Left ventricle myocardium inferior (tissue), 1 donor: ENCODE data around the gene ZMIZ1. TPM values are rescaled to one million over a fixed set of nuclear protein-coding genes. Genes with fewer than 3 reads are reported as not detected.

Experiments used
- DNase-seq: peaks from one replicate; pipeline ENCODE4 v3.0.0-alpha.2; 2020
- H3K27ac ChIP-seq: fragments of 200-600 bp; replicated peaks from 2 replicates; pipeline ENCODE4 v1.8.0; 2021
- H3K27me3 ChIP-seq: fragments of 200-600 bp; 2 replicates; pipeline ENCODE4 v1.8.0; 2021; ENCODE audit warnings: low read depth
- H3K36me3 ChIP-seq: fragments of 200-600 bp; 2 replicates; pipeline ENCODE4 v1.8.0; 2021
- H3K4me1 ChIP-seq: fragments of 200-600 bp; 2 replicates; pipeline ENCODE4 v1.8.0; 2021
- H3K4me3 ChIP-seq: fragments of 200-600 bp; 2 replicates; pipeline ENCODE4 v1.8.0; 2021; ENCODE audit warnings: mild to moderate bottlenecking, moderate library complexity
- H3K9me3 ChIP-seq: fragments of 200-600 bp; replicated peaks from 2 replicates; pipeline ENCODE4 v1.8.0; 2021
- CTCF ChIP-seq: fragments of 200-600 bp; IDR thresholded peaks from 2 replicates; pipeline ENCODE4 v1.8.0; 2021; ENCODE audit warnings: antibody characterized with exemption, mild to moderate bottlenecking, borderline replicate concordance
- intact Hi-C: fragments of 100-400 bp; cut with micrococcal nuclease; formaldehyde crosslinking; loops from one replicate; pipeline ENCODE4 v1.11.0; 2022
- total RNA-seq: library from RNA; stranded (reverse); fragmentation: NEBNext Ultra II Directional; extraction: Animal tissue kit (Norgen Biotek cat#: 25700); gene quantifications from one replicate; pipeline ENCODE4 v1.2.1, GENCODE V29; 2021
- donor health status: DM: no; HTN: yes; CAD: no; lungs with severe emphysema.

Gene ZMIZ1
- total RNA-seq, 1 donor from 2014 or later: 55.9 TPM

GRCh38 chr10:79326361-79327089 lies 257.8 kb downstream of the ZMIZ1 start:
- Histone ChIP-seq H3K4me3 (no peak overlapping the region), H3K36me3 (no peaks in the 10 kb centered on the region), H3K27ac (no peak overlapping the region), H3K4me1 (no peaks in the 10 kb centered on the region), H3K27me3 (no peaks in the 10 kb centered on the region), H3K9me3 (no peaks in the 10 kb centered on the region)
- intact Hi-C loops: no loop called here
- TF ChIP-seq CTCF: no peak
- no peak for DNase-seq

GRCh38 chr10:79327090-79327457 lies 258.3 kb downstream of the ZMIZ1 start:
- TF ChIP-seq CTCF: no peak
- no peak overlapping the region for H3K4me3 ChIP-seq
- no peaks in the 10 kb centered on the region for H3K27me3 ChIP-seq
- H3K36me3 ChIP-seq: no peaks in the 10 kb centered on the region
- no peak overlapping the region for H3K27ac ChIP-seq
- no peaks in the 10 kb centered on the region for H3K9me3 ChIP-seq
- no peaks in the 10 kb centered on the region for H3K4me1 ChIP-seq
- DNase-seq: no peak
- intact Hi-C loops: no loop called here

GRCh38 chr10:79328147-79328701 lies 259.5 kb downstream of the ZMIZ1 start:
- no peak for DNase-seq

GRCh38 chr10:79328737-79329504 lies 260.2 kb downstream of the ZMIZ1 start:
- no peak for DNase-seq
- Histone ChIP-seq H3K27ac (no peak overlapping the region), H3K27me3 (no peaks in the 10 kb centered on the region), H3K4me1 (no peaks in the 10 kb centered on the region), H3K4me3 (no peak overlapping the region), H3K36me3 (no peaks in the 10 kb centered on the region), H3K9me3 (peaks cover 3% of the 10 kb centered on the region)
- no peak for TF ChIP-seq CTCF
- intact Hi-C loops: no loop called here

More at GRCh38 chr10:79328147-79328701, 259.5 kb downstream of the ZMIZ1 start:
- Histone ChIP-seq H3K4me1 (no peaks in the 10 kb centered on the region), H3K27me3 (no peaks in the 10 kb centered on the region), H3K9me3 (peaks cover 3% of the 10 kb centered on the region), H3K27ac (no peak overlapping the region), H3K4me3 (no peak overlapping the region), H3K36me3 (no peaks in the 10 kb centered on the region)
- TF ChIP-seq CTCF: no peak
- intact Hi-C loops: no loop called here

- DNase-seq: no peak
- TF ChIP-seq CTCF: no peak
- intact Hi-C loops: no loop called here
These were observed 260.8 kb downstream of the ZMIZ1 start for GRCh38 chr10:79329529-79329928.

More at GRCh38 chr10:79329529-79329928, 260.8 kb downstream of the ZMIZ1 start:
- no peak overlapping the region for H3K4me3 ChIP-seq
- H3K27ac ChIP-seq: no peak overlapping the region
- H3K27me3 ChIP-seq: no peaks in the 10 kb centered on the region
- no peaks in the 10 kb centered on the region for H3K4me1 ChIP-seq
- peaks cover 3% of the 10 kb centered on the region for H3K9me3 ChIP-seq
- H3K36me3 ChIP-seq: no peaks in the 10 kb centered on the region
